Activated naive CD8-positive, alpha-beta T cell (primary cell): ENCODE results near the gene COQ4.
A peak's percentile ranks its signal among the peaks of the same experiment; 100 is the strongest.

Source experiments
- H3K27ac Mint-ChIP-seq: one replicate; pipeline ENCODE4 v1.8.0; 2021; ENCODE audit warnings: mixed read lengths
- H3K27me3 Mint-ChIP-seq: one replicate; pipeline ENCODE4 v1.8.0; 2021; ENCODE audit warnings: mixed read lengths
- H3K36me3 Mint-ChIP-seq: one replicate; pipeline ENCODE4 v1.8.0; 2021; ENCODE audit warnings: mixed read lengths
- H3K4me1 Mint-ChIP-seq: one replicate; pipeline ENCODE4 v1.8.0; 2021; ENCODE audit warnings: low read depth, mixed read lengths
- H3K4me3 Mint-ChIP-seq: one replicate; pipeline ENCODE4 v1.8.0; 2021; ENCODE audit warnings: mild to moderate bottlenecking, mixed read lengths
- H3K9me3 Mint-ChIP-seq: one replicate; pipeline ENCODE4 v1.8.0; 2021; ENCODE audit warnings: low read depth, mixed read lengths

Gene COQ4

DNA sequence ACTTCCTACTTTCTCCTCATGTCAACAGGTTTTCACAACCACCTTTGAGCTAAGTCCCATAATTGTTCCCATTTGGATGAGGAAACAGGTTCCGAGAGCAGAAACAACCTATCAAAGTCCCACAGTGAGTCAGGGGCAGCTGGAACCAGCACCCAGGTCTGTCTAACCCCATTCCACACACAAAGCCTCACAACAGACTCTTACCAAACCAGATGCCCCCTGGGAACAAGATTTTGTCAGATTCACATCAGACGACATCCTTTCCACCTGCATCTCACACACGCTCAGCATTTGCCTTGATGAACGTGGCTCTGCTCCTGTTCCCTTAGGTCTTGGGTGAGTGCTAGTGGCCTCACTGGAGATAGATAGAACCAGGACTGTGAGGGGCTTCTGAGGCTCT is 29.5 kb upstream of the COQ4 start:
- H3K9me3 Mint-ChIP-seq, result no peaks in the 10 kb centered on the region
- H3K4me3 Mint-ChIP-seq, result no peak overlapping the region
- H3K4me1 Mint-ChIP-seq, result no peaks in the 10 kb centered on the region

DNA sequence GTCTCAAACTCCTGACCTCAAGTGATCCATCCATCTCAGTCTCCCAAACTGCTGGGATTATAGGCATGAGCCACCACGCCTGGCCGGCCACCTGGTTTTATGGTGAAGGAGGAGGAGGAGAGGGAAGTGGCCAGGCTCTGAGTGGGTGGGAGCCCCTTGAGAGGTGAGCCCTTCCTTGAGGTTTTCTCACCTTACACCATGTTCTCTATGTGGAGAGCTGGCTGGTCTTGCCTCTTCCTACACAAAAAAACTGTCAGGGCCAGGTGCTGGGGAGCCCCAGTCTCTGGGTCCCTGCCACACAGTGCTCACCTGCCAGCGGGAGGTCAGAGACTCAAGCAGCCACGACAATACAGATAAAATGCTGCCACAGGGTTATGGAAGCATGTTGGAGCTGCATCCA is 28.5 kb upstream of the COQ4 start:
- Mint-ChIP-seq H3K4me1 (no peaks in the 10 kb centered on the region), H3K27me3 (no peaks in the 10 kb centered on the region), H3K27ac (no peak overlapping the region), H3K4me3 (no peak overlapping the region), H3K9me3 (no peaks in the 10 kb centered on the region), H3K36me3 (peaks cover 4% of the 10 kb centered on the region)

More for the DNA sequence above, 29.5 kb upstream of the COQ4 start:
- Mint-ChIP-seq H3K36me3 (peaks cover 4% of the 10 kb centered on the region), H3K27ac (no peak overlapping the region), H3K27me3 (no peaks in the 10 kb centered on the region)

DNA sequence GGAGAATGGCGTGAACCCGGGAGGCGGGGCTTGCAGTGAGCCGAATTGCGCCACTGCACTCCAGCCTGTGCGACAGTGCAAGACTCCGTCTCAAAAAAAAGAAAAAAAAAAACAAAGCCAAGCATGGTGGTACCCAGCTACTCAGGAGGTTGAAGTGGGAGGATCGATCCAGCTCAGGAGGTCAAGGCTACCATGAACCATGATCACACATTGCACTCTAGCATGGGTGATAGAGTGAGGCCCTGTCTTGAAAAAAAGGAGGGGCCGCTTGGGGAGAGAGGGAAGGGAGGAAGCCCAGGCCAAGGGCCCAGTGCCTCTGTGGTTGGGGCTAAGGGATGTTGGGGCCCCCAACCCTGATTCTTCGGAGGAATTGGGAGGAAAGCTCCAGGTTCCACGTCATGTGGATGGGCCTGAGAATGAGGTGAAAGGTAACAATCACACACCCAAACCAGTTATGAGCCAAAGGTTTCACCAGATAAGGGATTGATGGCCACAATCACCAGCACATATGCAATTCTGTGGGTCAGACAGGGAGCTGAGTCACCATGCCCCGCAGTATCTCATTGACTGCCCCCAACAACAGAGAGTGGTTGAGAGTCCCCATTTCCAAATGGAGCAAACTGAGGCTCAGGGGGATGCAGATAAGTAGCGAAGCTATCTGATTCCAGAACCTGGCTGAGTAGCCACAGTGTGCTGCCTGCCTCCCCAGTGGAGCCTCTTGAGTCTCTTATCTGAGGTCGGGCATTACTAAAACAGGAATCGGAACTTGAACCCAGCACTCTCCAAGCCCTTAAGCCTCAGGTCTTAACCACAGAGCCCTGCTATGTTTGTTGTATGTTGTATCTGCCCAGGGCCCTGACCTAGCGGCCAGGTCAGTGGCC is 26.1 kb upstream of the COQ4 start:
- Mint-ChIP-seq H3K4me1 (no peaks in the 10 kb centered on the region), H3K36me3 (peaks cover 4% of the 10 kb centered on the region), H3K27me3 (no peaks in the 10 kb centered on the region), H3K27ac (no peak overlapping the region), H3K4me3 (no peak overlapping the region), H3K9me3 (no peaks in the 10 kb centered on the region)

DNA sequence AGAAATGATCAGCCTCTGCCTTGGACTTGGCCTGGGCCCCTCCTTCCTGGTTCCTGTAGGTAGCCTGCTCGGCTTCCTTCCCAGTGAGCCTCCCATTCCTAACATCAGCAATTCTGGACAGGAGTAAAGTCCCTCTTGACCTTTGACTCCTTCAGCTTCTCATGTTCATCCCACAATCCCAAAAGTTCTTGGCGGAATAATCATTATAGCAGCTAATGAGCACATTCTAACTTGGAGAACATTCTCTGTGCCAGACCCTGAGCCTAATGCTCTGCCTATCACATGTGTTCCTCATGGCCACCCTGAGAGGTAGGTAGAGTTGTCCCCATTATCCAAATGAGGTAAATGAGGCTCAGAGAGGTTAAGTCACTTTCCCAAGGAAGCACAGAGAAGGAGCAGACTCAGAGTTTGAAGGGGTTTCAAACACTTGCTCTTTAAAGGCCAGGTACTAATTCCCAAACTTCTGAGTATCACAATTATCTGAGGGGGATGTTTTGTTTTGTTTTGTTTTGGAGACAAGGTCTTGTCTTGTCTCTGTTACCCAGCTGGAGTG is 25.3 kb upstream of the COQ4 start:
- no peaks in the 10 kb centered on the region for H3K4me1 Mint-ChIP-seq
- H3K27me3 Mint-ChIP-seq, result no peaks in the 10 kb centered on the region
- H3K36me3 Mint-ChIP-seq, result peaks cover 4% of the 10 kb centered on the region
- H3K27ac Mint-ChIP-seq, result no peak overlapping the region
- H3K4me3 Mint-ChIP-seq, result no peak overlapping the region
- H3K9me3 Mint-ChIP-seq, result no peaks in the 10 kb centered on the region

DNA sequence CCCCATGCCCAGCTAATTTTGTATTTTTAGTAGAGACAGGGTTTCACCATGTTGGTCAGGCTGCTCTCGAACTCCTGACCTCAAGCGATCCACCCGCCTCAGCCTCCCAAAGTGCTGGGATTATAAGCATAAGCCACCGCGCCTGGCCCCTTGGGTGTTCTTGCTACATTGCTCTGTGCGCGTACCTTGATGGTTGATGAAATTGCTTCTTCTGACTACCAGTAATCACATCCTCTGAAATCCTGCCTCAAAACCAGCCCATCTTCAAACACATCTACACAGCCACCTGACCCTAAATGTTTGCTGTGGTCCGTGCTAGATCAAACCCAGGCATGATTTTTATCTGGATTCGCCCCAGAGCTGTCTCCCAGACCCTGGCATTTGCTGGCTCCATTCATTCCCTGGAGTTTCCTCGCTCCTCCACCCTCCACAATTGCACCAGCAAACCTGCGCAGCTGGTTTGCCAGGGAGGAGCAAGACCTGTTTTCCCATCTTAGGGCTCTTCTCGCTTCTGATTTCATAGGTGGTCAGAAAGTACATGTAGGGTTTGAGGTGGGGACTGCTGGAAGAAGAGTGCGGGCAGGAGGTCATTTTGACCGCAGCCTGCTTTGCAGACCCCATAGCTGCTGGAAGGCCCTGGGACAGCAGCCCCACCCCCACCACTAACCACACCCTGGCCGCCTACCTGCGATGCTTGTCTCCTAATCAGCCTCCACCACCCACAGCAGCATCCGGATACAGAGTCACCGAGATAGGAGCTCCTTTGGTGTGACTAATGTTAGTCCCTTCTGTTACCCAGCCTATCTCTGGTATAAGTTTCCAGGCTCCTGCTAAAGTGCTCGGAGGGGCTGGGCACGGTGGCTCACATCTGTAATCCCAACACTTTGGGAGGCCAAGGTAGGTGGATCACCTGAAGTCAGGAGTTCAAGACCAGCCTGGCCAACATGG is 23.8 kb upstream of the COQ4 start:
- H3K27ac Mint-ChIP-seq, result no peak overlapping the region
- no peaks in the 10 kb centered on the region for H3K4me1 Mint-ChIP-seq
- H3K27me3 Mint-ChIP-seq, result no peaks in the 10 kb centered on the region
- peaks cover 2% of the 10 kb centered on the region for H3K36me3 Mint-ChIP-seq
- H3K4me3 Mint-ChIP-seq, result no peak overlapping the region
- no peaks in the 10 kb centered on the region for H3K9me3 Mint-ChIP-seq

DNA sequence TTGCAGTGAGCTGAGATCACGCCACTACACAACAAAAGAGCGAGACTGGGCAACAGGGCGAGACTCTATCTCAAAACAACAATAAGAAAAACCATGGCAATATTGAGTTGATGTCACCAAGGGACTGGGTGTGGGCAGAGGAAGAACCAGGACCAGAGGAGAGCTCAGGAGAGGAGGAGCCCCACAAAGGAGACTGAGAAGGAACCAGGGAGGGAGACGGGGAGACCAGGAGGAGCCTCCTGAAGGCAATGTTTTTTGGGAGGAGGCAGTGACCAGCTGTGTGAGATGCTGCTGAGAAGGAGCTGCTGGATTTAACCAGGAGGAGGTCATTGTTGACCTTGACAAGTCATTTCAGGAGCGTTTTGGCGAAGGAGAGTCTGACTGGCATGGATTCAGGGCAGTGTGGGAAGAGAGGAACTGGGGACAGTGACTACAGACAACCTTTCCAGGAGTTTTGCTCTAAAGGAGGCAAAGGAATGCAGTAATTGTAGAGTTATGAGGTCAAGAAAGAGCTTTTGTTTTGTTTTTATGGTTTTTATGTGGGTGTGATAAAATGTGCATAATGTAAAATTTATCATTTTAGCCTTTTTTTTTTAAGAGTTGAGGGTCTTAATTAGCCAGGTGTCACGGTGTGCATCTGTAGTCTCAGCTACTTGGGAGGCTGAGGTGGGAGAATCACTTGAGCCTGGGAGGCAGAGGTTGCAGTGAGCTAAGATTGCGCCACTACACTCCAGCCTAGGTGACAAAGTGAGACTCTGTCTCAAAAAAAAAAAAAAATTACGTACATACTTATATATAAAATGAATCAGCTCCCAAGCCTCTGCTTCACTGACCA is 18.3 kb upstream of the COQ4 start:
- Mint-ChIP-seq H3K36me3 (peaks cover 2% of the 10 kb centered on the region), H3K4me1 (no peaks in the 10 kb centered on the region), H3K9me3 (no peaks in the 10 kb centered on the region), H3K27me3 (no peaks in the 10 kb centered on the region), H3K27ac (no peak overlapping the region), H3K4me3 (no peak overlapping the region)

DNA sequence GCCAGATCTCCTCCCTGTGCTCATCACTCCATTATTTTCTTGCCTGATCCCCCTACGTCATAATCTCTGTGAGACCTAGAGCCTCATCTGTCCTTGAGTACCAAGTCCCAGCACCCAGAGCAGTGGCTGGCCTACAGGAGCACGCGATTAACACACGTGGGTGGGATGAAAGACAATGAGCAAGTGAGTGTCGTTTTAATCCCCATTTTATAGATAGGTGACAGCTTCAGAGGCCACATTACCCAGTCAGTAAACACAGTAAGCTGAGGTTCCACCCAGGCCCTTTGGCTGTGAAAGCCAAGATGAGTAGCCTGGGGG is 17.7 kb upstream of the COQ4 start:
- Mint-ChIP-seq H3K4me1 (no peaks in the 10 kb centered on the region), H3K9me3 (no peaks in the 10 kb centered on the region), H3K4me3 (no peak overlapping the region), H3K27me3 (no peaks in the 10 kb centered on the region), H3K27ac (no peak overlapping the region), H3K36me3 (peaks cover 2% of the 10 kb centered on the region)

DNA sequence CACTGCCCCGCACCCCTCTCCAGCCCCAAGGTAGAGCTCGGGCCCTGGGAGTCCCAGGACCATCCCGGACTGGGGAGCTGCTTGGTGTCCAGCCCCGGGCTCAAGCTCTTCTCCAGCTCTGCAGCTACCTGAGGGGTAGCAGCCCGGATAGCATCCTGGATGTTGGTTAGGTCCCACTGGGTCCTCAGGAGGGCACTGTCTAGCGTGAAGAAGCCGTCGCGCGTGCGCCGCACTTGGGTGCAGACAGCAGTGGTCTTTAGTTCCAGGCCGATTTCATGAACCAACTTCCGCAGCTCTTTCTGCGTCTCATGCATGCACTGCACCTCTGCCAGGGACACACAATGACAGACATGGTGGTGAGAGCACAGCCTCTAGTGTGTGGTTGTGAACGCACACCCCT is 13.1 kb upstream of the COQ4 start:
- Mint-ChIP-seq H3K9me3 (no peaks in the 10 kb centered on the region), H3K4me1 (no peaks in the 10 kb centered on the region), H3K27me3 (no peaks in the 10 kb centered on the region), H3K4me3 (no peak overlapping the region), H3K27ac (no peak overlapping the region), H3K36me3 (peaks cover 2% of the 10 kb centered on the region)

DNA sequence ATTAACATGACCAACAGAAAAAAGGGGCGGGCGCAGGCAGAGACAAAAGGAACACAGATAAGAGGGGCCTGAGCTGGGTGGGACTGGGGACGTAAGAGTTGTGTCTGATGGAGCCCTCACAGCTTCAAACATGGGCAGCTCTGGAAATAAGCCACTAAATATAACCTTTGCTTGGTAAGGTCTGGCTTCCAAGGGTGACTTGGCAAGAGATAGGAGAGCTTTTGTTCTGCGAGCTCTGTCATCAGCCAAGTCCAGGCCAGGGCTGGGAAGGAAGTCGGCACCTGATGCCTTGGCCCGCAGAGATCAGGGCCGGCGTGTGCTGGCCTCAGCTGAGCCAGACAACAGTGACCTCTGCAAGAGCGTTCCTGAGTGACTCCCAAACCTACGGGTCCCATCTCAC is 12.2 kb upstream of the COQ4 start:
- H3K27me3 Mint-ChIP-seq, result no peaks in the 10 kb centered on the region
- H3K36me3 Mint-ChIP-seq, result peaks cover 2% of the 10 kb centered on the region
- no peak overlapping the region for H3K4me3 Mint-ChIP-seq
- no peaks in the 10 kb centered on the region for H3K4me1 Mint-ChIP-seq
- no peaks in the 10 kb centered on the region for H3K9me3 Mint-ChIP-seq
- no peak overlapping the region for H3K27ac Mint-ChIP-seq

DNA sequence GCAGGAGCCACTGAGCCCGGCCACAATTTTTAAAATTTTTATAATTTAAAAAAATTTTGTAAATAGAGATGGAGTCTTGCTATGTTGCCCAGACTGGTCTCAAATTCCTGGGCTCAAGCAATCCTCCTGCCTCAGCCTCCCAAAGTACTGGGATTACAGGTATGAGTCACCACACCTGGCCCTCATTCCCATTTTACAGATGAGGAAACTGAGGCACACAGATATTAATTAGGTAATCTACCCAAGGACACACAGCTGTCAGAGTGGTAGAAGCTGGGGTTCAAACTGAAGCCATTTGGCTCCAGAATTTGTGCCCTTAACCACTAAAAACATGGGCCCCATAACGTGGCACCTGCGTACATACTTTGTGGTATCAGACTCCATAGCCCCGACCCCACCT is 7.9 kb upstream of the COQ4 start:
- Mint-ChIP-seq H3K9me3 (no peaks in the 10 kb centered on the region), H3K36me3 (no peaks in the 10 kb centered on the region), H3K27ac (no peak overlapping the region), H3K4me1 (no peaks in the 10 kb centered on the region), H3K4me3 (no peak overlapping the region), H3K27me3 (no peaks in the 10 kb centered on the region)

DNA sequence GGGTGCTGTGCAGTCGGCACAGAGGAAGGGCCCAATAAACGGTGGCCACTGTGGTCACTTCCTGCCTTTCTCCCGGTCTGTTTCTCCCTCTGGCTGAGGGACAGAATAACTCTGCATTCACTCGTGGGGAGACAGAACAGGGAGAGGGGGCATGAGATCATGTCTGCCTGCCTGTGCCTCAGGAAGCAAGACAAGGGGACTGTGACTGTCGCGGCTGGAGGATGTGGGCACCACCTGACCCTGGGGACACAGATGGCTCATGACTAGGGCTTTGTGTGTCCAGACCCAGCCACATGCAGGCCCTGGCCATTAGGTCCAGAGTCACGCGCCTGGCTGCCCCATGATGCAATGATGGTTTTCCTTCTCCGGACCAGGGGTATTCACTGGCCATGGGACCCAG is 6.2 kb upstream of the COQ4 start:
- no peaks in the 10 kb centered on the region for H3K4me1 Mint-ChIP-seq
- H3K9me3 Mint-ChIP-seq, result no peaks in the 10 kb centered on the region
- H3K27ac Mint-ChIP-seq, result no peak overlapping the region
- no peaks in the 10 kb centered on the region for H3K27me3 Mint-ChIP-seq
- H3K4me3 Mint-ChIP-seq, result no peak overlapping the region
- no peaks in the 10 kb centered on the region for H3K36me3 Mint-ChIP-seq

DNA sequence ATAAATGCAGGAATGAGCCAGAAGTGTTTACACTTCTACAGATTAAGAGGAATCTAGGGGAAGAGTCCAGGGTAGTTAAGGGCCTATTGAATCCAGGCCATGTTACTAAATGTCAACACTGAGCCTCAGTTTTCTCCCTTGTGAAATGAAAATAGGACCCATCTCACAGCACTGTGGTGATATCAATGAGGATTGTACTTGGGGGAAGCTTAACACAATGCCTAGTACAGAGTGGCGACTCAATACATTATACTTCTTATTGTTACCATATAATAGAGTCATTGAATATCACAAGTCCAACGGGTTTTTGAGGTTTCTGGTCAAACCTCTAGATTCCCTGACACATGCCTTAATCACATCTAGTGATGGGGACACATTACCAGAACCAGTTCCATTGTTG is 5.0 kb upstream of the COQ4 start:
- Mint-ChIP-seq H3K4me3 (no peak overlapping the region), H3K27me3 (no peaks in the 10 kb centered on the region), H3K27ac (no peak overlapping the region), H3K4me1 (peaks cover 1% of the 10 kb centered on the region), H3K36me3 (no peaks in the 10 kb centered on the region), H3K9me3 (no peaks in the 10 kb centered on the region)

DNA sequence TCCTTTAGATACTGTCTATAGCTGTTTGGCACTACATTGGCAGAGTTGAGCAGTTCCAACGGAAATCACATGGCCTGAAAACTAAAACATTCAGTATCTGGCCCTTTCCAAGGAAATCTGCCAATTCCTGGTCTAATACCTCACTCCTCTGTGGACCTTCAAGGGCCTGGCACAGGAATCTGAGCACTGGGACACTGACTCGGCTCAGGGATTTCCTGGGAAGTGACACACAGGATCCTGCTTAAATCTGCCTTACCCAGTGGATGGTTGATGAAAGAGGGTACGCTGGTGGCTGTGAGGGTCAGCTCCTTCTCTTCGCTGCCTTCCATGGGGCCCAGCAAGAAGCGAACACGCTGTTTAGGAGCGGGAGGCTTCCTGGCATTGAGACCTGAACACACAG is 1.3 kb upstream of the COQ4 start:
- Mint-ChIP-seq H3K36me3 (no peaks in the 10 kb centered on the region), H3K27ac (no peak overlapping the region), H3K4me3 (peak overlapping the region; percentile 97), H3K27me3 (no peaks in the 10 kb centered on the region), H3K9me3 (no peaks in the 10 kb centered on the region), H3K4me1 (peaks cover 12% of the 10 kb centered on the region)

DNA sequence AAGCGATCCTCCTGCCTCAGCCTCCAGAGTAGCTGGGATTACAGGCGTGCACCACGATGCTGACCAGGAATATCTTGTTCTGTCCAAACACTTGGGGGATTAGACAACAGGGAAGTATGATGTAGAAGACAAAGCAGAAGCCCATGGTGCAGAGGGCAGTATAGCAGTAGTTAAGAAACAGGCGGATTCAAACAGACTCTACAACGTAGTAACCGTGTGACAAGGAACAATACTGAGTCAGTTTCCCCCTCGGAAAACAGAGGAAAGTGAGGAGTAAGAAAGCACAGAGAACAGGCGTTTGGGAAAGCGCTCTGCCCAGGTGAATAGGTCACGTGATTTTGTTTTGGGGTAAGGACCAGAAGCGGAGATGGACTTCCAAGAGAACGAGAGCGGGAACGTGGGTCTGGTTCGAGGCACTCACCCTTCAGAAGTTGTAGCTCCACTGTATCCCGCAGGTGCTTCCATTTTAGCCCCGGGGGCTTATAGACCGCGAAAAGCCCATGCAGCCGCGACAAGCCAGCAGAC is 698 bp upstream of the COQ4 start:
- Mint-ChIP-seq H3K36me3 (no peaks in the 10 kb centered on the region), H3K4me1 (peaks cover 12% of the 10 kb centered on the region), H3K27me3 (no peaks in the 10 kb centered on the region), H3K9me3 (no peaks in the 10 kb centered on the region), H3K4me3 (peak overlapping the region; percentile 97), H3K27ac (peak overlapping the region; percentile 98)
